Measurements from ENCODE around the gene EML2.

DNA sequence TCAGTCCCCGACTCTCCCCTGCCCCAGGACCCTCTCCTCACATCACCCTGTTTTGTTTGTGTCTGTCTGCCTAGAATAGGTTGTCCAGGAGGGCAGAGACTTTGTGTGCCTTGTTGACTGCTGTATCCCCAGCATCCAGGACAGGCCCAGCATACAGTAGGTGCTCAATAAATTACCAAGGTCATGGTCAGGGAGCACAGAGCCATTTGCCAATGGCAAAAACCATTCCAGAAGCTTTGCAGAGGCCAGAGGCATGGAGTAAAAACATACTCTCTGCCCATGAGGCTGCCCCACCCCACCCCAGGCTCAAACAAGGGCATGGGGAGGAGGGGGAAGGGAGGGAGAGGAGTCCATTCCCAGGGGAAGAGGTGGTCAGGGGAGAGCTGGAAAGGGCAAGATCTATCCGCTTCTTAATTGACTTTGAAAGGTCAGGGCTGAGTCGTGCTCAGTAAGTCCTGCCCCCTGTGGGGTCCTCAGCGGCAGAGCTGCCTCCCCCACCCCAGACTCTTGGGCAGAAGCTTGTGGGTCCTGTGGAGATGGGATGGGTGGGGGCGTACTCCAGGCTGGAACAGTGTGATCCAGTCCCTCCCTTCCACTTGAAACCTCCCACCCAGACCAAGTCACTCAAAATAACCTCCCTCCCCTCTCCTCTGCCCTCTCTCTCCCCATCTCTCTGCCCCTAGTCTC lies 41.6 kb downstream of the EML2 start:
- TF ChIP-seq RAD21 (conservative IDR thresholded peaks at IDR 0.05) (no peak), EZH2 (IDR thresholded peaks at IDR 0.05; ENCODE audit: borderline replicate concordance, insufficient read depth, low read length, poor library complexity, severe bottlenecking) (no peak), MXI1 (conservative IDR thresholded peaks at IDR 0.05; ENCODE audit: poor library complexity, severe bottlenecking) (no peak), TAF1 (IDR thresholded peaks at IDR 0.05; ENCODE audit: low read depth) (no peak)
- TF ChIP-seq, protein P1, sequence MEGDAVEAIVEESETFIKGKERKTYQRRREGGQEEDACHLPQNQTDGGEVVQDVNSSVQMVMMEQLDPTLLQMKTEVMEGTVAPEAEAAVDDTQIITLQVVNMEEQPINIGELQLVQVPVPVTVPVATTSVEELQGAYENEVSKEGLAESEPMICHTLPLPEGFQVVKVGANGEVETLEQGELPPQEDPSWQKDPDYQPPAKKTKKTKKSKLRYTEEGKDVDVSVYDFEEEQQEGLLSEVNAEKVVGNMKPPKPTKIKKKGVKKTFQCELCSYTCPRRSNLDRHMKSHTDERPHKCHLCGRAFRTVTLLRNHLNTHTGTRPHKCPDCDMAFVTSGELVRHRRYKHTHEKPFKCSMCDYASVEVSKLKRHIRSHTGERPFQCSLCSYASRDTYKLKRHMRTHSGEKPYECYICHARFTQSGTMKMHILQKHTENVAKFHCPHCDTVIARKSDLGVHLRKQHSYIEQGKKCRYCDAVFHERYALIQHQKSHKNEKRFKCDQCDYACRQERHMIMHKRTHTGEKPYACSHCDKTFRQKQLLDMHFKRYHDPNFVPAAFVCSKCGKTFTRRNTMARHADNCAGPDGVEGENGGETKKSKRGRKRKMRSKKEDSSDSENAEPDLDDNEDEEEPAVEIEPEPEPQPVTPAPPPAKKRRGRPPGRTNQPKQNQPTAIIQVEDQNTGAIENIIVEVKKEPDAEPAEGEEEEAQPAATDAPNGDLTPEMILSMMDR (IDR thresholded peaks at IDR 0.05; ENCODE audit: poor library complexity, severe bottlenecking): no peak
- TF ChIP-seq, protein P2, sequence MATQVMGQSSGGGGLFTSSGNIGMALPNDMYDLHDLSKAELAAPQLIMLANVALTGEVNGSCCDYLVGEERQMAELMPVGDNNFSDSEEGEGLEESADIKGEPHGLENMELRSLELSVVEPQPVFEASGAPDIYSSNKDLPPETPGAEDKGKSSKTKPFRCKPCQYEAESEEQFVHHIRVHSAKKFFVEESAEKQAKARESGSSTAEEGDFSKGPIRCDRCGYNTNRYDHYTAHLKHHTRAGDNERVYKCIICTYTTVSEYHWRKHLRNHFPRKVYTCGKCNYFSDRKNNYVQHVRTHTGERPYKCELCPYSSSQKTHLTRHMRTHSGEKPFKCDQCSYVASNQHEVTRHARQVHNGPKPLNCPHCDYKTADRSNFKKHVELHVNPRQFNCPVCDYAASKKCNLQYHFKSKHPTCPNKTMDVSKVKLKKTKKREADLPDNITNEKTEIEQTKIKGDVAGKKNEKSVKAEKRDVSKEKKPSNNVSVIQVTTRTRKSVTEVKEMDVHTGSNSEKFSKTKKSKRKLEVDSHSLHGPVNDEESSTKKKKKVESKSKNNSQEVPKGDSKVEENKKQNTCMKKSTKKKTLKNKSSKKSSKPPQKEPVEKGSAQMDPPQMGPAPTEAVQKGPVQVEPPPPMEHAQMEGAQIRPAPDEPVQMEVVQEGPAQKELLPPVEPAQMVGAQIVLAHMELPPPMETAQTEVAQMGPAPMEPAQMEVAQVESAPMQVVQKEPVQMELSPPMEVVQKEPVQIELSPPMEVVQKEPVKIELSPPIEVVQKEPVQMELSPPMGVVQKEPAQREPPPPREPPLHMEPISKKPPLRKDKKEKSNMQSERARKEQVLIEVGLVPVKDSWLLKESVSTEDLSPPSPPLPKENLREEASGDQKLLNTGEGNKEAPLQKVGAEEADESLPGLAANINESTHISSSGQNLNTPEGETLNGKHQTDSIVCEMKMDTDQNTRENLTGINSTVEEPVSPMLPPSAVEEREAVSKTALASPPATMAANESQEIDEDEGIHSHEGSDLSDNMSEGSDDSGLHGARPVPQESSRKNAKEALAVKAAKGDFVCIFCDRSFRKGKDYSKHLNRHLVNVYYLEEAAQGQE (IDR thresholded peaks at IDR 0.05; ENCODE audit: borderline replicate concordance): no peak

All from neural cell (in vitro differentiated cells).